D721Med (cell line): ENCODE results near the gene TASL.

Source experiments
- DNase-seq: peaks from one replicate; pipeline ENCODE4 v3.0.0; 2011; ENCODE audit warnings: low spot score; ENCODE audit not compliant: insufficient read length
- FAIRE-seq: peaks from 2 replicates; lab custom pipeline; 2011; peaks lifted over from hg19 to GRCh38; lab: Jason Lieb, UNC
- TF ChIP-seq, protein P1 (sequence below): IDR thresholded peaks from 2 replicates; pipeline ENCODE4 v1.5.1; 2012; ENCODE audit warnings: mild to moderate bottlenecking, control low read depth; ENCODE audit not compliant: insufficient read depth; ENCODE audit errors: missing control alignments

The TASL gene, protein sequence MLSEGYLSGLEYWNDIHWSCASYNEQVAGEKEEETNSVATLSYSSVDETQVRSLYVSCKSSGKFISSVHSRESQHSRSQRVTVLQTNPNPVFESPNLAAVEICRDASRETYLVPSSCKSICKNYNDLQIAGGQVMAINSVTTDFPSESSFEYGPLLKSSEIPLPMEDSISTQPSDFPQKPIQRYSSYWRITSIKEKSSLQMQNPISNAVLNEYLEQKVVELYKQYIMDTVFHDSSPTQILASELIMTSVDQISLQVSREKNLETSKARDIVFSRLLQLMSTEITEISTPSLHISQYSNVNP

GRCh38 chrX:30577362-30577991, at the start of gene TASL:
Gene TASL (minus strand): TSS chrX:30577766. CDS start chrX:30560355, 17,411 bp downstream.
- no peak for DNase-seq
- FAIRE-seq, result no peak

DNA sequence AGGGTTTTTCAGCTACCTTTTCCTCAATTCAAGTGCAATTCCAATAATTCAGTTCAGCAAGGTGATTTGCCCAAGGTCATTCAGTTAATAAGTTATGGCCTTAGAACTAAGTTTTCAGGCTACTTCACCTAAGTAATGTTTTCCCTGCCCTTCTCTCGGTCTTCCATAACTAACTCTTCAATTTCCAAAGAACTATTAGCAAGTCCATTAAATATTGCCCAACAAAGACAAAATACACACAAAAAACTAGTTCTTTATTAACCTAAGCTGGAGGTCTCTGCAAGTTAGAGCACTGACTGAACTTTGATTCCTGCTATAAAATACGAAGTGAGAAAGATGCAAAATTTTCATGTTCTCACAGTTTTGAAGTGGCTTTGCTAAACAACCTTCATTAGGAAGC, 48.8 kb upstream of the TASL start:
- TF ChIP-seq, protein P1, sequence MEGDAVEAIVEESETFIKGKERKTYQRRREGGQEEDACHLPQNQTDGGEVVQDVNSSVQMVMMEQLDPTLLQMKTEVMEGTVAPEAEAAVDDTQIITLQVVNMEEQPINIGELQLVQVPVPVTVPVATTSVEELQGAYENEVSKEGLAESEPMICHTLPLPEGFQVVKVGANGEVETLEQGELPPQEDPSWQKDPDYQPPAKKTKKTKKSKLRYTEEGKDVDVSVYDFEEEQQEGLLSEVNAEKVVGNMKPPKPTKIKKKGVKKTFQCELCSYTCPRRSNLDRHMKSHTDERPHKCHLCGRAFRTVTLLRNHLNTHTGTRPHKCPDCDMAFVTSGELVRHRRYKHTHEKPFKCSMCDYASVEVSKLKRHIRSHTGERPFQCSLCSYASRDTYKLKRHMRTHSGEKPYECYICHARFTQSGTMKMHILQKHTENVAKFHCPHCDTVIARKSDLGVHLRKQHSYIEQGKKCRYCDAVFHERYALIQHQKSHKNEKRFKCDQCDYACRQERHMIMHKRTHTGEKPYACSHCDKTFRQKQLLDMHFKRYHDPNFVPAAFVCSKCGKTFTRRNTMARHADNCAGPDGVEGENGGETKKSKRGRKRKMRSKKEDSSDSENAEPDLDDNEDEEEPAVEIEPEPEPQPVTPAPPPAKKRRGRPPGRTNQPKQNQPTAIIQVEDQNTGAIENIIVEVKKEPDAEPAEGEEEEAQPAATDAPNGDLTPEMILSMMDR, result no peak
- no peak for FAIRE-seq
- no peak for DNase-seq

More at GRCh38 chrX:30577362-30577991, at the start of gene TASL:
- TF ChIP-seq, protein P1, result no peak

DNA sequence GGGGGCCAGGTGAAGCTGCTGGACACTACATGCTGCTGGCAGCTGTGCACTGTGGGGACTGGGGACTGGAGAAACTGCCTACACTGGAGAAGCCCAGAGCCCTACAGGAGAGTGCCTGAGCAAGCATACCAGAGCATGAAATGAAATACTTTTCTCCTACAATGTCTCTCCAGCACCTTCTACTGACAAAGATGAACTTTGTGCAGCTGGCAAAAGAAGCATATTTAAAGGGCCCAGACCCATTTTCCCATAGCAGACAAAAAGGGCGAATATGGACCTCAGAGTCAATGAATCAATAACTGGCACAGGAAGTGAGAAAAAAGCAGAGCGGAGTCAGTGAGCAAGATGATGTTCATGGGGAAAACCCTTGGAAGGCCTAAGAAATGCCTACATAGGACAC, 44.8 kb upstream of the TASL start:
- no peak for FAIRE-seq
- TF ChIP-seq, protein P1, result no peak

DNA sequence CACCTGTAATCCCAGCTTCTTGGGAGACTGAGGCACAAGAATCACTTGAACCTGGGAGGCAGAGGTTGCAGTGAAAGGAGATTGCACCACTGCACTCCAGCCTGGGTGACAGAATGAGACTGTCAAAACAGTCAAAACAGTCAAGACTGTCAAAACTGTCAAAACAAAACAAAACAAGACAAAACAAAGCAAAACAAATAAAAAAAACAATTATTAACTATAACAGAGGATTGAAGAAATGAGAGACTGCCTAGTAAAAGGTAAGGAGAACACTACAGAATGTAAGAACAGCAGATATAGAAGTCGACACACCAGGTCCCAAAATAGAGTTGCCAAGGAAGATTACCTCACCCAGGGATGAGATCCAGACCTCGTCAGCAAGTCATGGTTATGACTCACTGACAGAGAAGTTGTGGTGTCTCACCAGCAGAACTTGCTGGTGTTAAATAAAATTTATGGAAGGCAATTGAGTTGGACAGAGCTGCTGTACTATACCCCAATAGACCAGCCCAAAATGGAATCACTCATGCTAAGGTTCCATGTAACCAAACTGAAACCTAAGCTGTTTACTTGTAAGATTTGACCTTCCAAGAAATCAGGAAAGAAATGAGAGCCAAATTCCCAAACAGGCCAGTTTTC, 43.5 kb upstream of the TASL start:
- FAIRE-seq, result no peak
- TF ChIP-seq, protein P1, result no peak
- DNase-seq, result no peak

More for the DNA sequence above, 44.8 kb upstream of the TASL start:
- DNase-seq, result no peak

GRCh38 chrX:30620125-30620524, 42.6 kb upstream of the TASL start:
- no peak for DNase-seq
- TF ChIP-seq, protein P1, result no peak
- FAIRE-seq, result no peak

DNA sequence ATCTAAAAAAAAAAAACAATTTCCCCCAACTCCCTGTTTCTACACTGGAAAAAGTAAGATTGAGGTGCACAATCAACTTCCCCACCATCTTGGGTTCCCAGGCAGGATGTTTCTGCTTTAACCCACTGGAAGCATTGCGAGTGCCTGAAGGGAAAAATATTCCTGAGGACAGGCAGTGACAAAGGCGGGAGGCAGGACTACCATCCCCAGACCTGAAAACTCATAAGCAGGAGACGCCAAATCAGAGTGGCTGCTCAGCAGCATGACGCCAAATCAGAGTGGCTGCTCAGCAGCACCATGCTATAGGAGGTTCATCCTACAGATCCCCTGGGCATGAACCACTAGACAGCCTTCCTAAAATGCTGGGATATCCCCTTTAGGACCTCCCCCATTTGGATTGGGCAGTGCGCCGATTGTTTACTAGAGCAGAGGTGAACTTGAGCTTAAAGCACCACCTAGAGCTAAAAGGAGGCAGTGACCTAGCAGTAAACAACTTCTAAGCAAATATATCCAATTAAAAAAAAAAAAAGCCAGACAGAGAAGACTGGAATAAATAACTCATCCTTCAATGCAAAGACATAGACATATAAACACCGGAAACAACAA, 40.7 kb upstream of the TASL start:
- FAIRE-seq (no peak), DNase-seq (no peak)

More for the DNA sequence above, 40.7 kb upstream of the TASL start:
- TF ChIP-seq, protein P1, result no peak
